Natural killer cell treated with Interleukin-12 subunit alpha and Interleukin-12 subunit beta and Interleukin-15 and Interleukin-18, amount 100 ng/mL, for 72 hours (primary cell): ENCODE data around the gene VASP. TPM values are rescaled to one million over a fixed set of nuclear protein-coding genes. Genes with fewer than 3 reads are reported as not detected.

Experiments used
- ATAC-seq, 2 donors: fragments of 150-1000 bp; cut with Tn5 transposase in 1 of 2; sonication (Bioruptor Pico), chemical (Tn5 transposase) in 1 of 2; 2 replicates each; pipeline ENCODE4 v1.10.0; 2021
- DNase-seq: peaks from one replicate; pipeline ENCODE4 v3.0.0; 2022; ENCODE audit warnings: low spot score
- H3K27ac Mint-ChIP-seq, 2 donors: 1 replicate in 1 of 2; 2 replicates in 1 of 2; pipeline ENCODE4 v1.8.0; 2022; ENCODE audit warnings: mixed read lengths in 2 of 2, mild to moderate bottlenecking in 1 of 2, moderate library complexity in 1 of 2
- H3K27me3 Mint-ChIP-seq, 2 donors: 1 replicate in 1 of 2; 2 replicates in 1 of 2; pipeline ENCODE4 v1.8.0; 2022; ENCODE audit warnings: mixed read lengths in 2 of 2
- H3K36me3 Mint-ChIP-seq: one replicate; pipeline ENCODE4 v1.8.0; 2022; ENCODE audit warnings: mixed read lengths
- H3K4me1 Mint-ChIP-seq, 2 donors: 1 replicate in 1 of 2; 2 replicates in 1 of 2; pipeline ENCODE4 v1.8.0; 2022; ENCODE audit warnings: low read depth in 2 of 2, mixed read lengths in 2 of 2, mild to moderate bottlenecking in 1 of 2
- H3K4me3 Mint-ChIP-seq: one replicate; pipeline ENCODE4 v1.8.0; 2022; ENCODE audit warnings: mixed read lengths
- H3K9me3 Mint-ChIP-seq: 2 replicates; pipeline ENCODE4 v1.8.0; 2022; ENCODE audit warnings: mixed read lengths
- total RNA-seq, 2 donors: library from RNA; stranded (reverse); gene quantifications; one replicate each; pipeline ENCODE4 v1.2.3, GENCODE V29; 2022

VASP gene
- total RNA-seq, 2 donors from 2014 or later, result 447 to 589 TPM

- no peaks in the 10 kb centered on the region for H3K9me3 Mint-ChIP-seq
- peak overlapping the region; percentile 79 to 87 for H3K27ac Mint-ChIP-seq
- H3K36me3 Mint-ChIP-seq, result peaks cover 5% of the 10 kb centered on the region
- peak overlapping the region; percentile 84 for H3K4me3 Mint-ChIP-seq
- H3K4me1 Mint-ChIP-seq, result peaks cover 41 to 49% of the 10 kb centered on the region in 2 donors
- DNase-seq (no peak), ATAC-seq (peak; percentile 21 to 26)
- H3K27me3 Mint-ChIP-seq, result peaks cover under 1 to 2% of the 10 kb centered on the region in 2 donors
These were observed 29.4 kb upstream of the VASP start for GRCh38 chr19:45477713-45478453.

DNA sequence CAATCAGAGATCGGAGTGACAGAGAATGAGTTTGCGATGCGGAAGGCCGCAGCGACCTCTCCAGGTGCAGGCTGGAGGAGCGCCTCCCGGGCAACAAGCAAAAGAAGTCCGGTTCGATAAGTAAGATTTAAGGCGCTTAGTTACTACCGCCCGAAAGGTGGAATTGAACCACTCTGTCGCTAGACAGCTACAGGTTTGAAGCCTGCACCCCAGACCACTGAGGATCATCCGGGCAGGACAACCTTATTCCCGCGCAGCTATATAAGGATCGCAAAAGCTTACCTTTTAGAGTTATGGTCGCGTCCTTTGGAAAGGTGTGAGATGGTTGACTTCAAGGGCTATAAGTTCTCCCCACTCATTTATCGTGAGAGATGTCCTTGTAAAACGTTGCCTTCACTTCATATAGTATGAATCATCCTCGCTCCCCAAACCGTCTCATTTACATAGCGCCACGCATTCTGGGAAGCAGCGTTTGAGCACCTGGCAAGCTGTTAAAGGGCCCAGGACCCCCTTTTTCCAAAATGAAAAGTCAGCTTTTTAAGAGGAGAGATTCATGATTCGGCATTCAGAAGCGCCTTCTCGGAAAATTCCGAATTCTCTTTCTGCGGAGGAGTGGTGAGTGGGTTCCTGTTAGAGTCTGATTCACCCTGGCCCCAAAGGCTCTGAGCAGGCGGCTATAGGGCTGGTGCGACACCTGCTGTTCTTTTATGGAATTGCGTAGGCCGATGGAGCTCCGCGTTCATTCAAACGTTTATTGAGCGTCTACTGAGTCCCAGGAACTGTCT, 28.6 kb upstream of the VASP start:
- Mint-ChIP-seq H3K27me3 (no peaks in the 10 kb centered on the region), H3K9me3 (no peaks in the 10 kb centered on the region), H3K27ac (peak overlapping the region; percentile 79 to 87), H3K36me3 (peaks cover 5% of the 10 kb centered on the region), H3K4me3 (peak overlapping the region; percentile 84), H3K4me1 (peaks cover 40 to 48% of the 10 kb centered on the region in 2 donors)
- DNase-seq, result peak; percentile 89
- ATAC-seq, result peak; percentile 89 to 91

DNA sequence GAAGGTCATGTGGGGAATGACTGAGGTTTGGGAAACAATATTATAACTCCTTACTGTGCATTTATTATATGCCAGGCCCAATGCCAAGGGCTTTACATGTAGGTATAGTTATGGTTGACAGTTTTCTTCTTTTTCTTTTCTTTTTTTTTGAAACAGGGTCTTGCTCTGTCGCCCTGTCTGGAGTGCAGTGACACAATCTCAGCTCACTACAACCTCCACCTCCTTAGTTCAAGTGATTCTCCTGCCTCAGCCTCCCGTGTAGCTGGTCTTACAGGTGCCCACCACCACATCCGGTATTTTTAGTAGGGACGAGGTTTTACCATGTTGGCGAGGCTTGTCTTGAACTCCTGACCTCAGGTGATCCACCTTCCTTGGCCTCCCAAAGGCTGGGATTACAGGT, 24.2 kb upstream of the VASP start:
- H3K27ac Mint-ChIP-seq, result peak overlapping the region in 1 of 2 donors; percentile 44
- H3K4me1 Mint-ChIP-seq, result peaks cover 25 to 29% of the 10 kb centered on the region in 2 donors
- no peak for ATAC-seq
- no peak overlapping the region for H3K4me3 Mint-ChIP-seq
- no peak for DNase-seq
- H3K36me3 Mint-ChIP-seq, result no peaks in the 10 kb centered on the region
- no peaks in the 10 kb centered on the region for H3K27me3 Mint-ChIP-seq
- no peaks in the 10 kb centered on the region for H3K9me3 Mint-ChIP-seq

DNA sequence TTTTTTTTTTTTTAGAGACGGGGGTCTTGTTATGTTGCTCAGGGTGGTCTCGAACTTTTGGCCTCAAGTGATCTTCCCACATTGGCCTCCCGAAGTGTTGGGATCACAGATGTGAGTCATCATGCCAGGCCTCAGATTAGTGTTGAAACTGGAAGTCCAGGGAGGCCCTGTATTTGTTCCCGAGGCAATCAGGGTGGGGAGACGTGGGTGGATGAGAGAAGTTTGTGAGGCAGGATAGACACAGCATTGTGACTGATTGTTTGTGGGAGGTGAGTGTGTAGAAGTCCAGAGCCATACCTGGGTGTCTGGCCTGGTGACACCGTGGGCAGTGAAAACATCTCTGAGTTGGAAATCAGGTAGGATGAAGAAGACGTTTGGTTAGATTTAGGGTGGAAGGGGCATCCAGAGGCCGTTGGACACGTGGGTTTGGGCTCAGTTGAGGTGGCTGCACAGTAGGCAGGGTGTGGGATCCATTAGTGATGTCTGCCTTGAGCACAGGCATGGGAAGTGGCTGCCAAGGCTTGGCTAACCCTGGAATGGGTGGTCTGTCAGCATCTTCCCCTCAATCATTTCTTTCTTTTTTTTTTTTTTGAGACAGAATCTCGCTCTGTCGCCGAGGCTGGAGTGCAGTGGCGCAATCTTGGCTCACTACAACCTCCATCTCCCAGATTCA, 22.9 kb upstream of the VASP start:
- Mint-ChIP-seq H3K27me3 (no peaks in the 10 kb centered on the region), H3K4me3 (peak overlapping the region; percentile 54), H3K36me3 (no peaks in the 10 kb centered on the region), H3K27ac (peak overlapping the region; percentile 44 to 59), H3K4me1 (peaks cover 17 to 18% of the 10 kb centered on the region in 2 donors), H3K9me3 (no peaks in the 10 kb centered on the region)
- no peak for DNase-seq
- ATAC-seq, result no peak

GRCh38 chr19:45485305-45486077, 21.8 kb upstream of the VASP start:
- peak; percentile 98 for DNase-seq
- Mint-ChIP-seq H3K9me3 (no peaks in the 10 kb centered on the region), H3K27ac (peak overlapping the region; percentile 59 to 85), H3K36me3 (no peaks in the 10 kb centered on the region), H3K4me1 (peaks cover 11 to 13% of the 10 kb centered on the region in 2 donors), H3K4me3 (peak overlapping the region; percentile 87), H3K27me3 (no peaks in the 10 kb centered on the region)
- ATAC-seq, result peak; percentile 100

- ATAC-seq (no peak), DNase-seq (no peak)
- Mint-ChIP-seq H3K4me1 (peaks cover 16 to 19% of the 10 kb centered on the region in 2 donors), H3K27ac (no peak overlapping the region), H3K4me3 (no peak overlapping the region), H3K36me3 (no peaks in the 10 kb centered on the region), H3K27me3 (peaks cover 0 to 5% of the 10 kb centered on the region in 2 donors), H3K9me3 (no peaks in the 10 kb centered on the region)
These were observed 18.6 kb upstream of the VASP start for GRCh38 chr19:45488708-45489107.

DNA sequence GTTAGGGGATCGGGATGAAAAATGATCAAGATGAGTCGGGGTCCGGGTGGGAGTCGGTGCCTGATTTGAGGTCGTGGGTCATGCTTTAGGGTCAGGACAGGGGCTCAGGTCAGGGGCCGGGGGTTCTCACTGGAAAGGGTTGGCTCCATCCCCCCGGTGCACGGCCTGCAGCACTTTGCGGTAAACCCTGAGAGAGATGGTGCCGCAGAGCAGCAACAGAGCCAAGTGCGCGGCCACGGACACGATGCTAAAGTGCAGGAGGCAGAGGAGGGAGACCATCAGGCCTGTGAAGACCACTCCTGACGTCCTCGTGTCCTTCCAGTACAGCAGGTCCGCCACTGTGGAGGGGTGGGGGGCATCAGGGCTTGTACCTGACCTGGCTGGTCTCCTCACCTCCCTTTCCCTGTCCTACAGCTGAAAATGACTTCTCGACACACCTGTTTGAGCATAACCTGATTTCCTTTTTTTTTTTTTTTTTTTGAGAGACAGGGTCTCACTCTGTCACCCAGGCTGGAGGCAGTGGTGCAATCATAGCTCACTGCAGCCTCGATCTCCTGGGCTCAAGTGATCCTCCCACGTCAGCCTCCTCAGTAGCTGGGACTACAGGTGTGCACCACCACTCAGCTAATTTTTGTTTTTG, 17.9 kb upstream of the VASP start:
- H3K9me3 Mint-ChIP-seq, result no peaks in the 10 kb centered on the region
- H3K36me3 Mint-ChIP-seq, result no peaks in the 10 kb centered on the region
- H3K27ac Mint-ChIP-seq, result no peak overlapping the region
- peaks cover 14 to 16% of the 10 kb centered on the region in 2 donors for H3K4me1 Mint-ChIP-seq
- H3K27me3 Mint-ChIP-seq, result peaks cover 0 to 5% of the 10 kb centered on the region in 2 donors
- no peak for ATAC-seq
- DNase-seq, result no peak
- no peak overlapping the region for H3K4me3 Mint-ChIP-seq

GRCh38 chr19:45492137-45492626, 15.1 kb upstream of the VASP start:
- Mint-ChIP-seq H3K27ac (peak overlapping the region in 1 of 2 donors; percentile 40), H3K4me1 (peaks cover 20% of the 10 kb centered on the region in 2 donors), H3K36me3 (no peaks in the 10 kb centered on the region), H3K4me3 (no peak overlapping the region), H3K27me3 (peaks cover 11 to 12% of the 10 kb centered on the region in 2 donors), H3K9me3 (no peaks in the 10 kb centered on the region)
- ATAC-seq (no peak), DNase-seq (no peak)

DNA sequence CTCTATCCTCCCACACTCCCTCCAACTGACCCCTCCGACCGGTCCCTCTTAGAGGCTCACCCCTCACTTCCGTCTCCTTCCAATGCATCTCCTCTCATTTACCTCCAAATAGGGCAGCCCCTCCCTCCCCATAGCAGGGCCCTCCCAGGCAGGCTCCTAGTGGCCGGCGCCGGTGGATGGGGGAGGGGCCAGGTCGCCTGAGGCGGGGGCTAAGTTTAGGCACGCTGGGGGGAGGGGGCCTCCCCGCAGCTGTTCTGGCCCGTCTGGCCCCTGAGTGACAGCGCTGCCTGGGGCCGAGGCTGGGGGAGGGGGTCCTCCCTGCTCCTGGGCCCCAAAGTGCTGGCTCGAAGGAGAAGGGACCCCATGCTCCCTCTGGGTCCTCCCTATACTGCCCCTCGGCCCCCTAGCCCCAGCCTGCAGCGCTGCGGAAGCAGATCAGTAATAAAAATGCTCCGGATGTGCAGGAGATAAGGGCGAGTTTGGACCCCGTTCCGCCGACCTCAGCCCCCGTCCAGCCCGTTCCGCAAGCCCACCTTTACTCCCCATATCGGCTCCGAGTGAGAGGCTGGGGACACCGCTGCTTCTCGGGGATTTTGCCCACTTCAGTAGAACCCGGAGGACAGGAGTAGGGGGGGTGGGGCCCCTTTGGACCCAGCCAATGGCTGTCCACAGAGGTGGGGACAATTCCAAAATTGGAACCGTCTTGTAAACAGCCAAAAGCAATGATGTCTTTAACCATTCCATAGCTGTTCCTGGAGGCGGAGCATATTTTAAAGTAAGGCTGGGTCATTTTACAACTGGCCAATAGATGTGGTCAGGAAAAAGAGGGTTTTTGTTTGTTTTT, 14.4 kb upstream of the VASP start:
- peaks cover 23 to 25% of the 10 kb centered on the region in 2 donors for H3K4me1 Mint-ChIP-seq
- H3K36me3 Mint-ChIP-seq, result no peaks in the 10 kb centered on the region
- no peak for ATAC-seq
- no peak for DNase-seq
- peaks cover 11 to 12% of the 10 kb centered on the region in 2 donors for H3K27me3 Mint-ChIP-seq
- H3K27ac Mint-ChIP-seq, result no peak overlapping the region
- no peaks in the 10 kb centered on the region for H3K9me3 Mint-ChIP-seq
- peak overlapping the region; percentile 52 for H3K4me3 Mint-ChIP-seq

GRCh38 chr19:45494261-45494916, 12.9 kb upstream of the VASP start:
- Mint-ChIP-seq H3K36me3 (no peaks in the 10 kb centered on the region), H3K27ac (no peak overlapping the region), H3K4me3 (peak overlapping the region; percentile 23), H3K4me1 (peaks cover 31 to 35% of the 10 kb centered on the region in 2 donors), H3K27me3 (peaks cover 11 to 12% of the 10 kb centered on the region in 2 donors), H3K9me3 (no peaks in the 10 kb centered on the region)
- no peak for ATAC-seq
- DNase-seq, result no peak

DNA sequence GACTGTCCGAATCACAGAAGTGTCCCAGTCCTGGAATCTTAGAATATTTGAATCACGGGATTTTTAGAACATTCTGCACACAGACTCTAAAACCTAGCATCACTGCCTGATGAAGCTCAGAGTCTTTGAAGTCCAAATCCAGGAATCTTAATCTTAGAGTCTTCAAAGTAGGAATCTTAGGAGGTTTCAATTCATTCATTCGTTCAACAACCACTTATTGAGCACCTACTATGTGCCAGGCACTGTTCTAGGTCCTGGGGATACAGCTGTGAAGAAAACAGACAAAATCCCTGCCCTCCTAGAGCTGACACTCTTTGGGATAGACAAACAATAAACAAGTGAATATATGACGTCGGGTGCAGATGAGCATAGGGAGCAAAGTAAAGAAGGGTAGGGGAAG, 12.1 kb upstream of the VASP start:
- ATAC-seq (no peak), DNase-seq (no peak)
- Mint-ChIP-seq H3K9me3 (no peaks in the 10 kb centered on the region), H3K27ac (no peak overlapping the region), H3K4me1 (peaks cover 35 to 39% of the 10 kb centered on the region in 2 donors), H3K4me3 (peak overlapping the region; percentile 91), H3K36me3 (no peaks in the 10 kb centered on the region), H3K27me3 (peaks cover 11 to 12% of the 10 kb centered on the region in 2 donors)
